GM12874 (cell line): ENCODE measurements around the gene MMP7.

Source experiments
- CTCF ChIP-seq: IDR thresholded peaks from 2 replicates; pipeline ENCODE4 v1.5.1; 2011; ENCODE audit warnings: low read depth, mild to moderate bottlenecking, control low read depth, low read length, moderate library complexity; ENCODE audit not compliant: insufficient read depth

Gene MMP7

GRCh38 chr11:102473543-102473942 is 57.0 kb downstream of the MMP7 start:
- TF ChIP-seq CTCF = no peak

GRCh38 chr11:102472127-102472526 is 58.4 kb downstream of the MMP7 start:
- no peak for TF ChIP-seq CTCF

GRCh38 chr11:102471474-102471873 is 59.1 kb downstream of the MMP7 start:
- no peak for TF ChIP-seq CTCF
